ENCODE measurements around the gene USP2.

DNA sequence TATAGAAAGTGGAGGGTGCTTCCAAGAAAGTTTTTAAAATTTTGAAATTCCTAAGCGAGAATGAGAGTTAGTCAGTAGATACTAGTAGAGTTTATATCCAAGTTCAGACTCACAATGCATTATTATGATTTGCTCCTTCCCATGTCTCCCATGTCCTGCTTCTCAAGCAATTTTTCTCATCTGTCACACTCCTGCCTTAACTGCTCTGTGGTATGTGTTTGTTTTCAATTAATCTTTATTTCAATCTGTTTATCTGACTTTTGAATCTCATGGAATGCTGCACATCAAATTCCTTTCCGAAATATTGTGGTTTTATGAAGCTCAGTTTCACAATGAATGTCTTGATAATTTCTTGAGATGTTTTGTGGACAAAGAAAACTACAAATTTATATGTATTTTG lies 23.4 kb upstream of the USP2 start:
- TF ChIP-seq POLR2A (IDR thresholded peaks at IDR 0.05): no peak
- TF ChIP-seq, protein P1, sequence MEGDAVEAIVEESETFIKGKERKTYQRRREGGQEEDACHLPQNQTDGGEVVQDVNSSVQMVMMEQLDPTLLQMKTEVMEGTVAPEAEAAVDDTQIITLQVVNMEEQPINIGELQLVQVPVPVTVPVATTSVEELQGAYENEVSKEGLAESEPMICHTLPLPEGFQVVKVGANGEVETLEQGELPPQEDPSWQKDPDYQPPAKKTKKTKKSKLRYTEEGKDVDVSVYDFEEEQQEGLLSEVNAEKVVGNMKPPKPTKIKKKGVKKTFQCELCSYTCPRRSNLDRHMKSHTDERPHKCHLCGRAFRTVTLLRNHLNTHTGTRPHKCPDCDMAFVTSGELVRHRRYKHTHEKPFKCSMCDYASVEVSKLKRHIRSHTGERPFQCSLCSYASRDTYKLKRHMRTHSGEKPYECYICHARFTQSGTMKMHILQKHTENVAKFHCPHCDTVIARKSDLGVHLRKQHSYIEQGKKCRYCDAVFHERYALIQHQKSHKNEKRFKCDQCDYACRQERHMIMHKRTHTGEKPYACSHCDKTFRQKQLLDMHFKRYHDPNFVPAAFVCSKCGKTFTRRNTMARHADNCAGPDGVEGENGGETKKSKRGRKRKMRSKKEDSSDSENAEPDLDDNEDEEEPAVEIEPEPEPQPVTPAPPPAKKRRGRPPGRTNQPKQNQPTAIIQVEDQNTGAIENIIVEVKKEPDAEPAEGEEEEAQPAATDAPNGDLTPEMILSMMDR (IDR thresholded peaks at IDR 0.05): no peak
